ENCODE results near the gene OR7G2. TPM values are rescaled to one million over a fixed set of nuclear protein-coding genes. Genes with fewer than 3 reads are reported as not detected.

The OR7G2 gene
- not detected in 2 replicates for polyA plus RNA-seq

DNA sequence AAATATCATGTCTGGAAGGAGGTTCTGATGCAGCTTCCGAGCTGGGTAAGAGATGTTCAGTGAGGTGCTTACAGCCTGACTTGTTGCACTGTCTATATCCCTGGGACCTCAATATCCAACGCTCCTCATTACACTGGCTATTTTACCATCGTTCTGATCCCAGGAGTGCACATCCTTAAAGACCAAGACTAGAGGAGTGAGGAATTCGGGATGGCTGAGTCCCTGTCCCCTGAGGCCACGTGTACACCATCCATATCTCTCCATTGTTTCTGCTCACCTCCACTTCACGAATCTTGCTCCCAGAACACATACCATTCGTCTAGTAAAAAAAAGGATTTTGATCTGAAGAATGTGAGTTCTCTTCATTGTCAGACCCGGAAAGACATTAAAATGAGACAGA is at the start of gene OR7G2:
OR7G2 (minus strand) TSS at position 101 of the 400 bp plus-strand sequence. CDS start 4,232 bp downstream, outside the sequence.

DNA sequence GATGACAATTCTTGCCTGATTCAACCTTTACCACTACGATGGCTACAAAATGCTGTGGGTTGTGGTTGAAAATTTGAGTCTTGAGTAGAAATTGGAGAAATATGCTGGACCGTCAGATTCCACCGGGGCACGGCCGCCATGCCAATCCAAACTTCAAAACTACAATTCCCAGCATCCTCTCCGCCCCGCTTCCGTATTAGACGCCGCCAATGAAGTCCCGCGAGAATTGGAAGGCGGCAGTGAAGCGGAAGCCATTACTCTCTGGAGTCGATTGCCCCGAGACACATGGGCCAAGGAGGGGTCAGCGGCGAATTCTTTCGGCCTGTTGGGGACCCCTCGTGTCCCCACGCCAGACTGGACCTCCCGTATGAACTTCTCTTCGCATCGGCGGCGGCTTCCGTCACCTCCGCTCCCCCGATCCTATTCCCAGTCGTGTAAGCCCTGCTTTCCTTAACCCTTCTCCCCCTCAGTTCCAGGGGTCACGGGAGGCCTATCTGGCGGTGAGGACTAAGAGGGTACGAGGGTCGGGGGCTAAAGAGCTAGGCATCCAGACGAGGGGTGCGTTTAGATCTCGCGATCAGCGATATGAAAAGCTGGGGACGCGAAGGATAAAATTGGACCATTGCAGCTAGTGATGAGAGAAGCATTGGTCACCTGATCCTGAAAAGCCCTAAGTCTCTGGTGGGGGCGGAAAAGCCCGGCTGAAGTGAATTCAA is 33.0 kb upstream of the OR7G2 start, which contains the start of gene ZNF317:
ZNF317 (plus strand) TSS at position 239 of the 716 bp plus-strand sequence. CDS start 15,620 bp downstream, outside the sequence.

DNA sequence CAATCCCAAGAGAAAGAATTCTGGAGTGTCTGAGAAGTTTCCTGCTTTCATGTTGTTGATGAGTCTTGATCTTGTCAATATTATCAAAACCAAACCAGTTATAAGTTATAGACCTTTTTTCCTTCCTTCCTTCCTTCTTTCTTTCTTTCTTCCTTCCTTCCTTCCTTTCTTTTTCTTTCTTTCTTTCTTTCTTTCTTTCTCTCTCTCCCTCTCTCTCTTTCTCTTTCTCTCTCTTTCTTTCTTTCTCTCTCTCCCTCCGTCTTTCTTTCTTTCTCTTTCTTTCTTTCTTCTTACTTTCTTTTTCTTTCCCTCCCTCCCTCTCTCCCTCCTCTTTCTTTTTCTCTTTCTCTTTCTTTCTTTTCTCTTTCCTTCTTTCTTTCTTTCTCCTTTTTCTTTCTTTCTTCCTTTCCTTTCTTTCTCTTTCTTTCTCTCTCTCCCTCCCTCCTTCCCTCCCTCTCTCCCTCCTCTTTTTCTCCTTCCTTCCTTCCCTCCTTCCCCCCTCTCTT is 19.7 kb upstream of the OR7G2 start, which contains the start of gene OR7G3:
OR7G3 (minus strand) TSS at position 51 of the 506 bp plus-strand sequence; CDS start at position 51, 0 bp downstream.

DNA sequence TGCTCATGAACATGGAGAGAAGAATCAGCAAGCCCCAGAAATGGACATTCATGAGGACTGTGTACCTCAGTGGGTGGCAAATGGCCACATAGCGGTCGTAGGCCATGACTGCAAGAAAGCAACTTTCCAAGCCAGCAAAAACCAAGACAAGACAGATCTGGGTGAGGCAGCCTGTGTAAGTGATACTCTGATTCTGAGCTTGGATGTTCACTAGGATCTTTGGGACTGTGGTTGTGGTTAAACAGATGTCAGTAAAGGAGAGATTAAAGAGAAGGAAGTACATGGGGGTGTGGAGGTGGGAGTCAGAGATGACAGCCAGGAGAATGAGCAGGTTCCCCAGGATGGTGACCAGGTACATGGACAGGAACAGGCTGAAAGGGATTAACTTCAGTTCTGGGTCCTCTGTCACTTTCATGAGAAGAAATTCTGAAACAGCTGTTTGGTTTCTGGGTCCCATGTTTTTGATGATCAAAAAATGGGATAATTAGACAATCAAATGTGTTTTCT is 8.1 kb upstream of the OR7G2 start, which contains the start of gene OR7G1:
OR7G1 (minus strand) TSS at position 457 of the 507 bp plus-strand sequence; CDS start at position 457, 0 bp downstream.

DNA sequence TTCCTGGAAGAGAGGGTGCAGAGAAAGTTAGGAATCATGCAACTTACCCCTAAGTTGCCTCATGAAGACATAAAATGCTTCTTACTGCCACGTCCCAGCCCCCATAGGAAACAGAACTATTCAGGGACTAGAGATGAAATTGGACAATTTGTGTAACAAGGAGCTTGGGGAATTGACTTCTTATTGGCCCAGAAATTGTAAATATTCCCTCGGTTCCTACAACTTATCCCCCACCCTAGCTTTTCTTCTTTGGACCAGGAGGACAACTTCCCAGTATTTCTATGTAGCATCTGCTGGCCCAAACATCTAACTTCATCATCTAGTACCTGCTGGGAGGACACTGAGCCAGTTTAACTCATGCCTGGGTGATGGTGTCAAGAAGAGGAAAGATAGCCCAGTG is 20.5 kb downstream of the OR7G2 start, which contains the start of gene OR1M1:
OR1M1 (plus strand) TSS at position 301 of the 400 bp plus-strand sequence. CDS start 6,184 bp downstream, outside the sequence.

Other genes with a start within 250 kb of the OR7G2 start
- 0.11 and 0.15 TPM in 2 replicates for gene MUC16, start 97.1 kb downstream of the OR7G2 start, polyA plus RNA-seq
- gene OR1M1, start 20.4 kb downstream of the OR7G2 start, polyA plus RNA-seq = not detected in 2 replicates
- gene OR7G1, start 8.3 kb upstream of the OR7G2 start, polyA plus RNA-seq = not detected in 2 replicates
- not detected in 2 replicates for gene OR7G3, start 19.5 kb upstream of the OR7G2 start, polyA plus RNA-seq
- gene ZNF317, start 32.9 kb upstream of the OR7G2 start, polyA plus RNA-seq = 38.2 and 44.6 TPM in 2 replicates
- not detected in 2 replicates for gene OR7D2, start 71.5 kb upstream of the OR7G2 start, polyA plus RNA-seq
- not detected in 2 replicates for gene OR7D4, start 112.1 kb upstream of the OR7G2 start, polyA plus RNA-seq
- not detected in 2 replicates for gene OR7E24, start 143.5 kb upstream of the OR7G2 start, polyA plus RNA-seq
- 1.2 TPM in 2 replicates for gene ZNF699, start 202.4 kb upstream of the OR7G2 start, polyA plus RNA-seq
- 10.2 and 19.0 TPM in 2 replicates for gene ZNF559, start 216.7 kb upstream of the OR7G2 start, polyA plus RNA-seq

All from Purkinje cell (primary cell).